Calu3 (cell line): ENCODE data around the gene MARCHF6. TPM values are rescaled to one million over a fixed set of nuclear protein-coding genes. Genes with fewer than 3 reads are reported as not detected.
"Not testable (repeated sequence)": the region's sequence is repeated elsewhere in the genome, so short reads cannot be mapped to it uniquely, and the experiment has no call there.

Source experiments
- BruUV-seq: library from RNA; stranded (reverse); fragments of 400-500 nt; replicated peaks from 2 replicates; lab custom pipeline; 2021; lab: Mats Ljungman, UMichigan
- CTCF ChIA-PET: fragments of 300-600 bp; sonication (Branson Sonifier 250); formaldehyde crosslinking; loops from one replicate; lab custom pipeline; 2022; ENCODE audit warnings: antibody characterized with exemption; lab: Charles Lee
- DNase-seq: peaks from one replicate; pipeline ENCODE4 v3.0.0; 2022
- H3K27ac Mint-ChIP-seq: one replicate; pipeline ENCODE4 v1.8.0; 2022; ENCODE audit warnings: mixed read lengths; ENCODE audit not compliant: unreplicated experiment
- H3K27me3 Mint-ChIP-seq: one replicate; pipeline ENCODE4 v1.8.0; 2022; ENCODE audit warnings: mixed read lengths; ENCODE audit not compliant: unreplicated experiment
- H3K36me3 Mint-ChIP-seq: one replicate; pipeline ENCODE4 v1.8.0; 2022; ENCODE audit warnings: mild to moderate bottlenecking, moderate library complexity, mixed read lengths; ENCODE audit not compliant: insufficient read depth, unreplicated experiment
- H3K4me1 Mint-ChIP-seq: one replicate; pipeline ENCODE4 v1.8.0; 2022; ENCODE audit warnings: mild to moderate bottlenecking, low read depth, mixed read lengths; ENCODE audit not compliant: unreplicated experiment
- H3K4me3 Mint-ChIP-seq: one replicate; pipeline ENCODE4 v1.8.0; 2022; ENCODE audit warnings: mild to moderate bottlenecking, low read depth, moderate library complexity, mixed read lengths; ENCODE audit not compliant: unreplicated experiment
- H3K9me3 Mint-ChIP-seq: one replicate; pipeline ENCODE4 v1.8.0; 2022; ENCODE audit warnings: low read depth, mixed read lengths; ENCODE audit not compliant: unreplicated experiment
- intact Hi-C: fragments of 100-400 bp; cut with micrococcal nuclease; formaldehyde crosslinking; loops from one replicate; pipeline ENCODE4 v1.10.0; 2022; ENCODE audit not compliant: unreplicated experiment
- total RNA-seq: library from RNA; stranded (reverse); gene quantifications from 2 replicates; pipeline ENCODE4 v1.2.3, GENCODE V29; 2022
- TF ChIP-seq, protein P1 (sequence below): fragments of 200-600 bp; IDR thresholded peaks from one replicate; pipeline ENCODE4 v1.8.0; 2022; ENCODE audit warnings: antibody characterized with exemption; ENCODE audit not compliant: unreplicated experiment

MARCHF6 gene
- total RNA-seq, 1 experiment from 2014 or later, result 160 TPM

DNA sequence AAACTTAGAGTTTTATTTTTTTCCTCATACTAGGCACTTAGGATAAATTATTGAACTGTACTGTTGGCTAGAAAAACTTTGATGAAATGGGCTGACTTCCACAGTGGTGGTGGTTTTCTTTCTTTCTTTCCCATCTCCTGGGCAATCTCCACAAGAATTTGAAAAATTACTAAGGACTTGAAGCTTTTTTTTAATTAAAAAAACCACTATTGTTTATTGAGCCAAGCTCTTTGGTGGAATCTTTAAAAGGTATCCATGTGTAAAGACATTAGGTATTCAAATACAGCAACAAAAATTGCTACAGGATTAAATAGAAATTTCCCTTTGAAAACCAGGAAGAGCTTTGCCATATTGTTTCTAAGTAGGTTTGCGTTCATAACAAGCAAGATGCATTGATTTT is 14.1 kb downstream of the MARCHF6 start:
- BruUV-seq, result no TSS peak
- peaks cover 35% of the 10 kb centered on the region for H3K4me1 Mint-ChIP-seq
- peaks cover 3% of the 10 kb centered on the region for H3K9me3 Mint-ChIP-seq

DNA sequence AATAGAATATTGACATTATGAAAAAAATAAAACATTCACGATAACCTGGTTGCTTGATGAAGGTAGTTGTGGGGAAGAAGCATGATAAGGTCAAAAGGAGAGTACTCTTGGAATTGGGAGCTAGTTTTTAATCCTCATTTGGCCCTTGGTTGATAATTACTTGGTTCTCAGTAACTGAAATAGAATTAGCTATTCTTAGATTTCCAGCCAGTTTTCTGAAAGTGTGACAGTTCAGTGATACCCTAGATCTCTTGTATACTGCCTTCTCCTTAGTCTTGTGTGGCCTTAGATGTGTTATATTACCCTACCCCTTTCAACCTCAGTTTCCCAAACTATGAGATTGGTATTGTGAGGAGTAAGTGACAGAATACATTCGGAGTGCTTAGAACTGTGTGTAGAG is 17.4 kb downstream of the MARCHF6 start:
- intact Hi-C loops, result no loop called here
- no peak overlapping the region for H3K27ac Mint-ChIP-seq
- BruUV-seq, result no TSS peak
- TF ChIP-seq, protein P1, sequence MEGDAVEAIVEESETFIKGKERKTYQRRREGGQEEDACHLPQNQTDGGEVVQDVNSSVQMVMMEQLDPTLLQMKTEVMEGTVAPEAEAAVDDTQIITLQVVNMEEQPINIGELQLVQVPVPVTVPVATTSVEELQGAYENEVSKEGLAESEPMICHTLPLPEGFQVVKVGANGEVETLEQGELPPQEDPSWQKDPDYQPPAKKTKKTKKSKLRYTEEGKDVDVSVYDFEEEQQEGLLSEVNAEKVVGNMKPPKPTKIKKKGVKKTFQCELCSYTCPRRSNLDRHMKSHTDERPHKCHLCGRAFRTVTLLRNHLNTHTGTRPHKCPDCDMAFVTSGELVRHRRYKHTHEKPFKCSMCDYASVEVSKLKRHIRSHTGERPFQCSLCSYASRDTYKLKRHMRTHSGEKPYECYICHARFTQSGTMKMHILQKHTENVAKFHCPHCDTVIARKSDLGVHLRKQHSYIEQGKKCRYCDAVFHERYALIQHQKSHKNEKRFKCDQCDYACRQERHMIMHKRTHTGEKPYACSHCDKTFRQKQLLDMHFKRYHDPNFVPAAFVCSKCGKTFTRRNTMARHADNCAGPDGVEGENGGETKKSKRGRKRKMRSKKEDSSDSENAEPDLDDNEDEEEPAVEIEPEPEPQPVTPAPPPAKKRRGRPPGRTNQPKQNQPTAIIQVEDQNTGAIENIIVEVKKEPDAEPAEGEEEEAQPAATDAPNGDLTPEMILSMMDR, result no peak
- CTCF ChIA-PET, result no interaction called here
- no peak for DNase-seq
- no peaks in the 10 kb centered on the region for H3K27me3 Mint-ChIP-seq
- peaks cover 7% of the 10 kb centered on the region for H3K36me3 Mint-ChIP-seq
- H3K4me1 Mint-ChIP-seq, result peaks cover 27% of the 10 kb centered on the region
- peaks cover 3% of the 10 kb centered on the region for H3K9me3 Mint-ChIP-seq
- no peak overlapping the region for H3K4me3 Mint-ChIP-seq

More for the DNA sequence above, 14.1 kb downstream of the MARCHF6 start:
- TF ChIP-seq, protein P1, result no peak
- Mint-ChIP-seq H3K4me3 (no peak overlapping the region), H3K27ac (no peak overlapping the region), H3K36me3 (peaks cover 5% of the 10 kb centered on the region), H3K27me3 (no peaks in the 10 kb centered on the region)
- intact Hi-C loops, result no loop called here
- no peak for DNase-seq
- CTCF ChIA-PET, result interaction anchor here (1.4 to 1.7 kb wide), 3 partner anchors 9 to 13 kb away, joined by 3 to 6 read pairs (median 5); no protein-coding TSS in a partner anchor

DNA sequence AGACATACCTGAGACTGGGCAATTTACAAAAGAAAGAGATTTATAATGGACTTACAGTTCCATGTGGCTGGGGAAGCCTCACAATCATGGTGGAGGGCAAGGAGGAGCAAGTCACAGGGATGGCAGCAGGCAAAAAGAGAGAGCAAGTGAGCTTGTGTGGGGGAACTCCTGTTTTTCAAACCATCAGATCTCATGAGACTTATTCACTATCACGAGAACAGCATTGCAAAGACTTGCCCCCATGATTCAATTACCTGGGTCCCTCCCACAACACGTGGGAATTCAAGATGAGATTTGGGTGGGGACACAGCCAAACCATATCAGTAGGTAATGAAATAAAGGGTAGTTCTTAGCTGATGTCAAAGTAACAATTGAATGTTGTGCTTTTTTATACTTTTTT is 17.9 kb downstream of the MARCHF6 start:
- Mint-ChIP-seq H3K4me1 (peaks cover 27% of the 10 kb centered on the region), H3K36me3 (peaks cover 11% of the 10 kb centered on the region)
- H3K9me3 Mint-ChIP-seq, DNase-seq, H3K4me3 Mint-ChIP-seq, H3K27ac Mint-ChIP-seq, CTCF ChIA-PET, H3K27me3 Mint-ChIP-seq, BruUV-seq, intact Hi-C loops: not testable (repeated sequence)

DNA sequence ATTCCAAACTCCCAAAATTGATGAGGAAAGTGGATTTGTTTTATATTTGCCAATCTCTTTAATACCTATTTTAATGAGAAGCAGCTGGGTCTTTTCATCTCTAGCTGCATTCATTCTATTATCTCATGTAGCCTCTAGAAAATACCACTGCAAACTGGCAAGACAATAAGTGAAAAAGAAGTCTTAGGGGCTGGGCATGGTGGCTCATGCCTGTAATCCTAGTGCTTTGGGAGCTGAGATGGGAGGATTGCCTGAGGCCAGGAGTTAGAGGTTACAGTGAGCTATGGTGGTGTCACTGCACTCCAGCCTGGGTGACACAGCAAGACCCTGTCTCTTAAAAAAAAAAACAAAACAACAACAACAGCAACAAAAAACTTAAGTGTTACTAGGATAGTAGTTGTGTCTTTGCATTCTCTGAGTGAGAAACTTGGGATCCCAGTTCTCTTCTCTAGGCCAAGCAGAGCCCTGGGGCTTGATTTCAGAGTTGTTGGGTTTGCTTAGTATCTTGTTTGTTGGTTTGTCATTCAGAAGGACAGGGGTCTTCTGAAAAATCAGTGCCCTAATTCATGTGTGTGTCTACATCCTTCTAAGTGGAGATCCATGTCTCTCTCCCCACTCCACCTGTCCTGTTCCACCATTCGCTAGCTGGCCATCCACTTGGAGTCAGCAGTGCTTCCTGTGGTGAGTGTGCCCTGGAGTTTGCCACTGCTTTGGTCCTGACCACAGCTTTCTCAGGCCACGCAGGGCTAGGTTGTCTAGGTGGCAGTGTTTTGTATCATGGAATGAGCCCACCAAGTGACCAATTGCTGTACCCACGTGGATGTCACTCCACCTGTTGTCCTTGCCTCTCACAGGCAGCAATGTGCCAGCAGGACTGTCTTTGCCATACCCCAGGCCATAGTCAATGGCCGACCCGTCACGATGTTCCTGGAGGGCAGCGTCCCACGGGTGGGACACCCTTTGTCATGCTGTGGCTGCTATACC is 19.5 kb downstream of the MARCHF6 start:
- H3K4me3 Mint-ChIP-seq, result no peak overlapping the region
- H3K27me3 Mint-ChIP-seq, result no peaks in the 10 kb centered on the region
- no TSS peak for BruUV-seq
- CTCF ChIA-PET, result no interaction called here
- H3K27ac Mint-ChIP-seq, result no peak overlapping the region
- TF ChIP-seq, protein P1, result no peak
- peaks cover 16% of the 10 kb centered on the region for H3K36me3 Mint-ChIP-seq
- peaks cover 3% of the 10 kb centered on the region for H3K9me3 Mint-ChIP-seq
- peaks cover 26% of the 10 kb centered on the region for H3K4me1 Mint-ChIP-seq
- no peak for DNase-seq
- intact Hi-C loops, result no loop called here
